Measurements from ENCODE around the gene INPP4A.
"Not testable (repeated sequence)": the region's sequence is repeated elsewhere in the genome, so short reads cannot be mapped to it uniquely, and the experiment has no call there.

Gene INPP4A

DNA sequence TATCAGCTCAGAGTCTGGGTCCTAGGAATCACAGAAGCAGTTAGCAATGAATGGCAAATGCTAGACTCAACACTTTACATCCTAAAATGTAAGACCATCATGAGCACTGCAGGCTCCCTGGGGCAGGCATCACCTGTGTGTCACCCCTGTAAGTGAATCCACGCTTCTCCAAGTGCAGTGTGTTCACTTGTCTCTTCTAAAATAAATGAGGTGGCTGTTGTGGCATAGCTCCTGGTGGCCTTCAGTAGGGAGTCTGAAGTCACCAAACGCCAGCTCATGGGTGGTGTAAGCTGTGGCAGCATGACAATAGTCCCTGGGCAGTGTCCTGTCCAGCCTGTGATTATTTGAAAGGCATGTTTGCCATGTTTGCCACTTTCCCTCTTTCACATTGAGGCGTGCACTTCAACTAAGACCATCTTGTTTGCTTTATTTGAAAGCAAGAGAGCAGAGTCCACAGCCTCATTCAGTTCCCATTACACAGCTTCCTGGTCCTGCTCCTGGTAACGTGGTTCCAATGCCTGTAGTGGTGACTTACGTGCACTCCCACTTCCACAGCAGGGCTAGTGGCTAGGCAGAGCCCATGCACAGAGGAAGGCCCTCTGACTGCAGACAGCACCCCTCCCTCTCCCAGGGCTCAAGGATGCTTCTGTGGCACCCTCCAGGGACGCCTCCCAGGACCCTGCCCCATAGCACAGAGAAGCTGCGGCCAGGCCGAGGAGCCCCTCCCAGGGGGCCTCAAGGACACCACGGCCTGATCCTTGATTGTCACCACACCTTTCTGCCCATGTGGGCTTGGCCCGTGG, 139.4 kb downstream of the INPP4A start:
- H3K4me3 ChIP-seq (ENCODE audit: low read depth, low read length): no peak overlapping the region
- no peak for DNase-seq (ENCODE audit: low read depth)
- TF ChIP-seq, protein P1, sequence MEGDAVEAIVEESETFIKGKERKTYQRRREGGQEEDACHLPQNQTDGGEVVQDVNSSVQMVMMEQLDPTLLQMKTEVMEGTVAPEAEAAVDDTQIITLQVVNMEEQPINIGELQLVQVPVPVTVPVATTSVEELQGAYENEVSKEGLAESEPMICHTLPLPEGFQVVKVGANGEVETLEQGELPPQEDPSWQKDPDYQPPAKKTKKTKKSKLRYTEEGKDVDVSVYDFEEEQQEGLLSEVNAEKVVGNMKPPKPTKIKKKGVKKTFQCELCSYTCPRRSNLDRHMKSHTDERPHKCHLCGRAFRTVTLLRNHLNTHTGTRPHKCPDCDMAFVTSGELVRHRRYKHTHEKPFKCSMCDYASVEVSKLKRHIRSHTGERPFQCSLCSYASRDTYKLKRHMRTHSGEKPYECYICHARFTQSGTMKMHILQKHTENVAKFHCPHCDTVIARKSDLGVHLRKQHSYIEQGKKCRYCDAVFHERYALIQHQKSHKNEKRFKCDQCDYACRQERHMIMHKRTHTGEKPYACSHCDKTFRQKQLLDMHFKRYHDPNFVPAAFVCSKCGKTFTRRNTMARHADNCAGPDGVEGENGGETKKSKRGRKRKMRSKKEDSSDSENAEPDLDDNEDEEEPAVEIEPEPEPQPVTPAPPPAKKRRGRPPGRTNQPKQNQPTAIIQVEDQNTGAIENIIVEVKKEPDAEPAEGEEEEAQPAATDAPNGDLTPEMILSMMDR (IDR thresholded peaks at IDR 0.05; ENCODE audit: insufficient read depth, low read depth, low read length, missing control alignments): no peak

- TF ChIP-seq, protein P1 (IDR thresholded peaks at IDR 0.05; ENCODE audit: insufficient read depth, low read depth, low read length, missing control alignments): no peak
- H3K4me3 ChIP-seq (ENCODE audit: low read depth, low read length): no peak overlapping the region
- DNase-seq (ENCODE audit: low read depth): no peak
These were observed 140.7 kb downstream of the INPP4A start for GRCh38 chr2:98585386-98585785.

GRCh38 chr2:98586551-98587140, 142.0 kb downstream of the INPP4A start:
- DNase-seq (ENCODE audit: low read depth): no peak
- TF ChIP-seq, protein P1 (IDR thresholded peaks at IDR 0.05; ENCODE audit: insufficient read depth, low read depth, low read length, missing control alignments): no peak
- H3K4me3 ChIP-seq (ENCODE audit: low read depth, low read length): no peak overlapping the region

GRCh38 chr2:98588880-98589431, 144.3 kb downstream of the INPP4A start:
- H3K4me3 ChIP-seq (ENCODE audit: low read depth, low read length): no peak overlapping the region
- no peak for DNase-seq (ENCODE audit: low read depth)
- TF ChIP-seq, protein P1 (IDR thresholded peaks at IDR 0.05; ENCODE audit: insufficient read depth, low read depth, low read length, missing control alignments): no peak

- TF ChIP-seq, protein P1 (IDR thresholded peaks at IDR 0.05; ENCODE audit: insufficient read depth, low read depth, low read length, missing control alignments): no peak
- H3K4me3 ChIP-seq (ENCODE audit: low read depth, low read length): no peak overlapping the region
- DNase-seq (ENCODE audit: low read depth): no peak
These were observed 144.8 kb downstream of the INPP4A start for GRCh38 chr2:98589489-98589888.

DNA sequence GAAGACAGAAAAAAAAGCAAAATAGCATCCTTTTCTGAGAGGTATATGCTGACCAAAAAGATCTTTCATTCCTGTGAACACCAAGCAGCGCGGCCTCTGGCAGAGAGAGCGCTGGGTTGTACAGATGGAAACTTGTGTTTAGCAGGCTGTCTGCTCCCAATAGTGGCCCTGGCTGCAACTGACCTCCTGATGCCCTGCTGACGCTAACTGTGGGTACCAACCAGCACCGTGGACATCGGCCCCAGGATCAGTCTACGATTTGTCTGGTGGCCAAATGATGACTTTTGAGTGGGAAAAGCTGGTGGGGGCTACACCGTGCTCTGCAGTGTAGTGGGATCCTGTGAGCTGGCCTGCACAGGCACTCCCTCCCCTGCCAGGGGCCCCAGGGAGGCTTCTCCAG, 147.9 kb downstream of the INPP4A start:
- no peak for DNase-seq (ENCODE audit: low read depth)
- TF ChIP-seq, protein P1 (IDR thresholded peaks at IDR 0.05; ENCODE audit: insufficient read depth, low read depth, low read length, missing control alignments): no peak
- no peak overlapping the region for H3K4me3 ChIP-seq (ENCODE audit: low read depth, low read length)

DNA sequence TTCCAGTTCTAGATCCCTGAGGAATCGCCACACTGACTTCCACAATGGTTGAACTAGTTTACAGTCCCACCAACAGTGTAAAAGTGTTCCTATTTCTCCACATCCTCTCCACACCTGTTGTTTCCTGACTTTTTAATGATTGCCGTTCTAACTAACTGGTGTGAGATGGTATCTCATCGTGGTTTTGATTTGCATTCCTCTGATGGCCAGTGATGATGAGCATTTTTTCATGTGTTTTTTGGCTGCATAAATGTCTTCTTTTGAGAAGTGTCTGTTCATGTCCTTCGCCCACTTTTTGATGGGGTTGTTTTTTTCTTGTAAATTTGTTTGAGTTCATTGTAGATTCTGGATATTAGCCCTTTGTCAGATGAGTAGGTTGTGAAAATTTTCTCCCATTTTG, 150.0 kb downstream of the INPP4A start:
- not testable (repeated sequence) for DNase-seq (ENCODE audit: low read depth); H3K4me3 ChIP-seq (ENCODE audit: low read depth, low read length)

All from GM12865 (cell line).